BJ (cell line): ENCODE results near the gene SDK1. TPM values are rescaled to one million over a fixed set of nuclear protein-coding genes. Genes with fewer than 3 reads are reported as not detected.
A peak's percentile ranks its signal among the peaks of the same experiment; 100 is the strongest.

Experiments used
- CTCF ChIA-PET: fragments of 350-600 bp; formaldehyde crosslinking; extraction: SDS; loops from one replicate; lab custom pipeline; 2021; ENCODE audit warnings: antibody characterized with exemption, inconsistent platforms; lab: Yijun Ruan, JAX
- POLR2A ChIA-PET: fragments of 300-600 bp; sonication (Branson Sonifier 250); formaldehyde crosslinking; extraction: SDS; loops from one replicate; lab custom pipeline; 2021; ENCODE audit warnings: antibody characterized with exemption; lab: Charles Lee
- DNase-seq: peaks from one replicate; pipeline ENCODE4 v3.0.0-alpha.2; 2011; ENCODE audit warnings: low read depth
- H3K27me3 ChIP-seq: 2 replicates; pipeline ENCODE4 v1.6.0; 2011; ENCODE audit warnings: low read length; ENCODE audit not compliant: control insufficient read depth, insufficient read depth
- H3K36me3 ChIP-seq: 2 replicates; pipeline ENCODE4 v1.5.1; 2011; ENCODE audit warnings: low read length; ENCODE audit not compliant: control insufficient read depth, insufficient read depth
- H3K4me3 ChIP-seq: 2 replicates; pipeline ENCODE4 v1.5.1; 2011; ENCODE audit warnings: low read depth, mild to moderate bottlenecking, control low read depth, low read length
- CTCF ChIP-seq: IDR thresholded peaks from 2 replicates; pipeline ENCODE4 v1.5.1; 2011; ENCODE audit warnings: low read depth, mild to moderate bottlenecking, control low read depth, inconsistent platforms, low read length, moderate library complexity; ENCODE audit not compliant: insufficient read depth
- polyA plus RNA-seq: library from polyadenylated mRNA; depleted of rRNA; stranded (reverse); fragments of >200 nt; gene quantifications from 2 replicates; pipeline ENCODE4 v1.2.3, GENCODE V29; 2011

Gene SDK1
- polyA plus RNA-seq, 1 experiment, result 0.01 TPM

GRCh38 chr7:3301831-3302618 lies 973 bp downstream of the SDK1 start:
- TF ChIP-seq CTCF, result peak; percentile 9; the same call in 1 of the 2 replicates
- POLR2A ChIA-PET, result no interaction called here
- Histone ChIP-seq H3K27me3 (peaks cover 7% of the 10 kb centered on the region; the same call in 1 of the 2 replicates), H3K4me3 (no peak overlapping the region), H3K36me3 (no peaks in the 10 kb centered on the region)
- no peak for DNase-seq
- CTCF ChIA-PET, result interaction anchor here (0.6 kb wide), 1 partner anchor 562 kb away, joined by 4 read pairs; no protein-coding TSS in a partner anchor

GRCh38 chr7:3302681-3303320 lies 1.7 kb downstream of the SDK1 start:
- ChIA-PET CTCF (interaction anchor here (0.6 kb wide), 1 partner anchor 561 kb away, joined by 4 read pairs; no protein-coding TSS in a partner anchor), POLR2A (no interaction called here)
- no peak for DNase-seq
- Histone ChIP-seq H3K4me3 (no peak overlapping the region), H3K27me3 (peaks cover 7% of the 10 kb centered on the region; the same call in 1 of the 2 replicates), H3K36me3 (no peaks in the 10 kb centered on the region)
- no peak for TF ChIP-seq CTCF

GRCh38 chr7:3304131-3304530 lies 3.1 kb downstream of the SDK1 start:
- Histone ChIP-seq H3K4me3 (no peak overlapping the region), H3K27me3 (peaks cover 7% of the 10 kb centered on the region; the same call in 1 of the 2 replicates), H3K36me3 (no peaks in the 10 kb centered on the region)
- no peak for TF ChIP-seq CTCF
- DNase-seq, result no peak
- POLR2A ChIA-PET, result no interaction called here
- CTCF ChIA-PET, result no interaction called here

- TF ChIP-seq CTCF, result no peak
- CTCF ChIA-PET, result no interaction called here
- no peak for DNase-seq
- peaks cover under 1% of the 10 kb centered on the region; the same call in 1 of the 2 replicates for H3K27me3 ChIP-seq
- no peak overlapping the region for H3K4me3 ChIP-seq
- POLR2A ChIA-PET, result no interaction called here
- no peaks in the 10 kb centered on the region for H3K36me3 ChIP-seq
Measured at GRCh38 chr7:3307435-3307834, 6.4 kb downstream of the SDK1 start.

DNA sequence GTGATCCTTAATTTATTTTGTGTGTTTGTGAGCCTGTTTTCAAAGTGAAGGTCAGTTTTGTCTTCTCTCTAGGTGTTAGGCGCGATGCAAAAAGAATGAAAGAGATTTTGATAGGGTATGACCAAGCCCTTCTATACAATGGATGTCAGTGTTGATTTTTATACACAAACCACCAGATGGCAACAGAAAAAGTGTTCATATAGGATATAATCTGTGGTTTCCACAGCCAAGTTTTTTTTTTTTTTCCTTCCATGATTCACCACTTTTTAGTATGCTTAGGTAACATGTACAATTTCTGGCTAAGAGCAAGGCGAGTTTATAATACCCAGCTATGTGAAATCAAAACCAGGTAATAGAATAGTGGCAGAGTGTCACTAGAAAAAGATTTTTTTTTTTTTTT lies 8.1 kb downstream of the SDK1 start:
- Histone ChIP-seq H3K27me3 (no peaks in the 10 kb centered on the region), H3K36me3 (no peaks in the 10 kb centered on the region), H3K4me3 (no peak overlapping the region)
- DNase-seq, result no peak
- ChIA-PET POLR2A (no interaction called here), CTCF (no interaction called here)
- TF ChIP-seq CTCF, result no peak
